Astrocyte (in vitro differentiated cells and primary cell): Measurements from ENCODE around the gene OPA3. TPM values are rescaled to one million over a fixed set of nuclear protein-coding genes. Genes with fewer than 3 reads are reported as not detected.

Experiments used
- DNase-seq: peaks from one replicate; pipeline ENCODE4 v3.0.0-alpha.2; 2010; ENCODE audit warnings: low read depth
- FAIRE-seq: peaks from 2 replicates; lab custom pipeline; 2011; peaks lifted over from hg19 to GRCh38; lab: Jason Lieb, UNC
- H2AFZ ChIP-seq: 2 replicates; pipeline ENCODE4 v1.6.0; 2012; ENCODE audit warnings: low read depth, low read length, inconsistent platforms
- H3K27ac ChIP-seq: 2 replicates; pipeline ENCODE4 v1.5.1; 2011; ENCODE audit warnings: low read depth, low read length, inconsistent platforms
- H3K27me3 ChIP-seq: 2 replicates; pipeline ENCODE4 v1.6.0; 2011; ENCODE audit warnings: low read length, inconsistent platforms; ENCODE audit not compliant: insufficient read depth
- H3K36me3 ChIP-seq: 2 replicates; pipeline ENCODE4 v1.5.1; 2011; ENCODE audit warnings: low read length, inconsistent platforms; ENCODE audit not compliant: insufficient read depth
- H3K4me1 ChIP-seq: 2 replicates; pipeline ENCODE4 v1.5.1; 2011; ENCODE audit warnings: low read length, inconsistent platforms; ENCODE audit not compliant: insufficient read depth
- H3K4me2 ChIP-seq: 2 replicates; pipeline ENCODE4 v1.6.0; 2012; ENCODE audit warnings: low read length, inconsistent platforms
- H3K4me3 ChIP-seq: 2 replicates; pipeline ENCODE4 v1.5.1; 2011; ENCODE audit warnings: low read depth, mild to moderate bottlenecking, low read length, inconsistent platforms; ENCODE audit not compliant: insufficient read depth
- H3K79me2 ChIP-seq: 2 replicates; pipeline ENCODE4 v1.6.0; 2012; ENCODE audit warnings: mild to moderate bottlenecking, low read length, inconsistent platforms; ENCODE audit not compliant: insufficient read depth
- H3K9ac ChIP-seq: 2 replicates; pipeline ENCODE4 v1.6.0; 2012; ENCODE audit warnings: mild to moderate bottlenecking, low read length, inconsistent platforms
- H3K9me3 ChIP-seq: 2 replicates; pipeline ENCODE4 v1.5.1; 2012; ENCODE audit warnings: low read depth, mild to moderate bottlenecking, low read length, inconsistent platforms; ENCODE audit not compliant: insufficient read depth
- H4K20me1 ChIP-seq: 2 replicates; pipeline ENCODE4 v1.6.0; 2012; ENCODE audit warnings: low read length, inconsistent platforms; ENCODE audit not compliant: insufficient read depth
- H3K27ac Mint-ChIP-seq: one replicate; pipeline ENCODE4 v1.8.0; 2021; ENCODE audit warnings: mild to moderate bottlenecking, mixed read lengths; ENCODE audit not compliant: unreplicated experiment
- H3K27me3 Mint-ChIP-seq: one replicate; pipeline ENCODE4 v1.8.0; 2021; ENCODE audit warnings: low read depth, mixed read lengths; ENCODE audit not compliant: unreplicated experiment
- H3K36me3 Mint-ChIP-seq: one replicate; pipeline ENCODE4 v1.8.0; 2021; ENCODE audit warnings: low read depth, mixed read lengths; ENCODE audit not compliant: unreplicated experiment
- H3K4me1 Mint-ChIP-seq: one replicate; pipeline ENCODE4 v1.8.0; 2021; ENCODE audit warnings: low read depth, mixed read lengths; ENCODE audit not compliant: unreplicated experiment
- H3K4me3 Mint-ChIP-seq: one replicate; pipeline ENCODE4 v1.8.0; 2021; ENCODE audit warnings: mild to moderate bottlenecking, moderate library complexity, mixed read lengths; ENCODE audit not compliant: unreplicated experiment
- H3K9me3 Mint-ChIP-seq: one replicate; pipeline ENCODE4 v1.8.0; 2021; ENCODE audit warnings: mild to moderate bottlenecking, mixed read lengths; ENCODE audit not compliant: unreplicated experiment
- CTCF ChIP-seq: IDR thresholded peaks from 2 replicates; pipeline ENCODE4 v1.5.1; 2011; ENCODE audit warnings: low read depth, mild to moderate bottlenecking, inconsistent platforms, low read length, moderate library complexity; ENCODE audit not compliant: insufficient read depth
- EZH2 ChIP-seq: IDR thresholded peaks from 2 replicates; pipeline ENCODE4 v1.6.1; 2012; ENCODE audit warnings: mild to moderate bottlenecking, low read length, inconsistent platforms; ENCODE audit not compliant: insufficient read depth
- total RNA-seq: library from RNA; stranded (reverse); gene quantifications from 2 replicates; pipeline ENCODE4 v1.2.1, GENCODE V29; 2021

OPA3 gene
- total RNA-seq, 1 donor from 2014 or later = 12.8 TPM

- no peaks in the 10 kb centered on the region for H3K79me2 ChIP-seq
- DNase-seq (no peak), FAIRE-seq (no peak)
Measured at GRCh38 chr19:45623984-45624383, 39.4 kb upstream of the OPA3 start.

GRCh38 chr19:45621976-45622503, 37.4 kb upstream of the OPA3 start:
- Histone ChIP-seq H3K27me3 (no peaks in the 10 kb centered on the region), H3K4me1 (no peaks in the 10 kb centered on the region), H3K4me2 (no peak overlapping the region), H3K27ac (no peak overlapping the region), H4K20me1 (peaks cover 6% of the 10 kb centered on the region), H2AFZ (no peak overlapping the region), H3K79me2 (no peaks in the 10 kb centered on the region), H3K4me3 (no peak overlapping the region), H3K9me3 (no peaks in the 10 kb centered on the region), H3K9ac (no peak overlapping the region), H3K36me3 (peaks cover 11% of the 10 kb centered on the region)
- H3K27me3 Mint-ChIP-seq = no peaks in the 10 kb centered on the region
- H3K4me1 Mint-ChIP-seq = no peaks in the 10 kb centered on the region
- no peak overlapping the region for H3K27ac Mint-ChIP-seq
- no peaks in the 10 kb centered on the region for H3K9me3 Mint-ChIP-seq
- TF ChIP-seq EZH2 (no peak), CTCF (no peak)
- no peak overlapping the region for H3K4me3 Mint-ChIP-seq
- FAIRE-seq (no peak), DNase-seq (no peak)
- peaks cover 15% of the 10 kb centered on the region for H3K36me3 Mint-ChIP-seq

More at GRCh38 chr19:45623984-45624383, 39.4 kb upstream of the OPA3 start:
- H3K27ac ChIP-seq = no peak overlapping the region
- peaks cover 9% of the 10 kb centered on the region for H3K36me3 ChIP-seq
- peaks cover 6% of the 10 kb centered on the region for H4K20me1 ChIP-seq
- H3K27ac Mint-ChIP-seq = no peak overlapping the region
- no peak overlapping the region for H3K9ac ChIP-seq
- H2AFZ ChIP-seq = no peak overlapping the region
- no peaks in the 10 kb centered on the region for H3K4me1 Mint-ChIP-seq
- H3K4me3 ChIP-seq = no peak overlapping the region
- no peaks in the 10 kb centered on the region for H3K9me3 ChIP-seq
- no peak overlapping the region for H3K4me2 ChIP-seq
- no peaks in the 10 kb centered on the region for H3K27me3 ChIP-seq
- peaks cover 10% of the 10 kb centered on the region for H3K36me3 Mint-ChIP-seq
- H3K4me3 Mint-ChIP-seq = no peak overlapping the region
- no peaks in the 10 kb centered on the region for H3K27me3 Mint-ChIP-seq
- H3K4me1 ChIP-seq = no peaks in the 10 kb centered on the region
- TF ChIP-seq EZH2 (no peak), CTCF (no peak)
- no peaks in the 10 kb centered on the region for H3K9me3 Mint-ChIP-seq

GRCh38 chr19:45621389-45621788, 36.8 kb upstream of the OPA3 start:
- Histone ChIP-seq H3K27ac (no peak overlapping the region), H2AFZ (no peak overlapping the region), H3K4me3 (no peak overlapping the region), H3K4me1 (peaks cover 4% of the 10 kb centered on the region), H3K79me2 (no peaks in the 10 kb centered on the region), H4K20me1 (peaks cover 6% of the 10 kb centered on the region), H3K9ac (no peak overlapping the region), H3K36me3 (peaks cover 11% of the 10 kb centered on the region), H3K4me2 (no peak overlapping the region), H3K9me3 (peaks cover under 1% of the 10 kb centered on the region), H3K27me3 (no peaks in the 10 kb centered on the region)
- Mint-ChIP-seq H3K36me3 (peaks cover 18% of the 10 kb centered on the region), H3K4me1 (no peaks in the 10 kb centered on the region), H3K4me3 (no peak overlapping the region), H3K27me3 (no peaks in the 10 kb centered on the region), H3K27ac (no peak overlapping the region), H3K9me3 (no peaks in the 10 kb centered on the region)
- FAIRE-seq (no peak), DNase-seq (no peak)
- TF ChIP-seq CTCF (no peak), EZH2 (no peak)
